Suprapubic skin (tissue), 4 donors: ENCODE results near the gene TMEM60. TPM values are rescaled to one million over a fixed set of nuclear protein-coding genes. Genes with fewer than 3 reads are reported as not detected.

Experiments used
- DNase-seq, 2 donors: peaks; one replicate each; pipeline ENCODE4 v3.0.0-alpha.2; 2019; ENCODE audit warnings: low spot score in 2 of 2
- H3K27ac ChIP-seq: fragments of 200-600 bp; sonication (generic); one replicate; pipeline ENCODE4 v1.5.1; 2019
- H3K27me3 ChIP-seq: fragments of 200-600 bp; sonication (generic); one replicate; pipeline ENCODE4 v1.5.1; 2019
- H3K36me3 ChIP-seq: fragments of 200-600 bp; sonication (generic); one replicate; pipeline ENCODE4 v1.5.1; 2019
- H3K4me1 ChIP-seq: fragments of 200-600 bp; sonication (generic); one replicate; pipeline ENCODE4 v1.5.1; 2019
- H3K4me3 ChIP-seq: fragments of 200-600 bp; sonication (generic); one replicate; pipeline ENCODE4 v1.5.1; 2019; ENCODE audit warnings: mild to moderate bottlenecking
- H3K9me3 ChIP-seq: fragments of 200-600 bp; sonication (generic); one replicate; pipeline ENCODE4 v1.5.1; 2019
- EP300 ChIP-seq: sonication (generic); formaldehyde crosslinking; IDR thresholded peaks from one replicate; pipeline ENCODE4 v1.6.1; 2017; ENCODE audit warnings: antibody characterized with exemption
- POLR2A ChIP-seq, 2 donors: fragments of 450-650 bp; IDR thresholded peaks; one replicate each; pipeline ENCODE4 v1.6.1; 2017; ENCODE audit warnings: antibody characterized with exemption in 2 of 2, mild to moderate bottlenecking in 2 of 2, moderate library complexity in 2 of 2
- POLR2AphosphoS5 ChIP-seq, 3 donors: sonication (generic); formaldehyde crosslinking; IDR thresholded peaks; one replicate each; pipeline ENCODE4 v1.6.1; 2017; ENCODE audit warnings: antibody characterized with exemption in 3 of 3
- WGBS: methylation state at CpG from one replicate; pipeline ENCODE4 v1.1.5; 2018; 5-methylcytosine and 5-hydroxymethylcytosine counted together
- total RNA-seq, 4 donors: library from RNA; depleted of rRNA; stranded (reverse); fragments of >200 nt; gene quantifications; one replicate each; pipeline ENCODE4 v1.1.0, GENCODE V29; 2016
- TF ChIP-seq, protein P1 (sequence below), 2 donors: fragments of 200-600 bp in 1 of 2; fragments of 450-650 bp in 1 of 2; sonication (generic) in 1 of 2; IDR thresholded peaks; one replicate each; pipeline ENCODE4 v1.5.1; 2016 to 2019; ENCODE audit warnings: antibody characterized with exemption in 2 of 2, mild to moderate bottlenecking in 1 of 2, moderate library complexity in 1 of 2

TMEM60 gene
- total RNA-seq, 4 donors from 2014 or later: 8.3 to 13.5 (median 10.8) TPM

DNA sequence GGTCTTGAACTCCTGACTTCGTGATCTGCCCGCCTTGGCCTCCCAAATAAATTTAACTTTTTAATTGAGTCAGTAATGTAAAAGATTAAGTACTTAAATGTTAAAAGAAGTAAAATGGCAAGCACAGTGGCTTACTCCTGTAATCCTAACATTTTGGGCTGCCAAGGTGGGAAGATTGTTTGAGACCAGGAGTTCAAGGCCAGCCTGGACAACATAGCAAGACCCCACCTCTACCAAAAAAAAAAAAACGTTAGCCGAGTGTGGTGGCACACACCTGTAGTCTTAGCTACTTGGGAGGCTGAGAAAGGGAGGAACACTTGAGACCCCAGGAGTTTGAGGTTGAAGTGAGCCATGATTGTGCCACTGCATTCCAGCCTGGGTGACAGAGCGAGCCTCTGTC is 26.4 kb upstream of the TMEM60 start:
- WGBS: 97% methylated on average over 5 of the region's 5 CpGs
- Histone ChIP-seq H3K4me1 (no peaks in the 10 kb centered on the region), H3K4me3 (no peak overlapping the region), H3K36me3 (peaks cover 5% of the 10 kb centered on the region), H3K27ac (no peak overlapping the region), H3K27me3 (no peaks in the 10 kb centered on the region), H3K9me3 (peaks cover 28% of the 10 kb centered on the region)
- DNase-seq: no peak
- TF ChIP-seq, protein P1, sequence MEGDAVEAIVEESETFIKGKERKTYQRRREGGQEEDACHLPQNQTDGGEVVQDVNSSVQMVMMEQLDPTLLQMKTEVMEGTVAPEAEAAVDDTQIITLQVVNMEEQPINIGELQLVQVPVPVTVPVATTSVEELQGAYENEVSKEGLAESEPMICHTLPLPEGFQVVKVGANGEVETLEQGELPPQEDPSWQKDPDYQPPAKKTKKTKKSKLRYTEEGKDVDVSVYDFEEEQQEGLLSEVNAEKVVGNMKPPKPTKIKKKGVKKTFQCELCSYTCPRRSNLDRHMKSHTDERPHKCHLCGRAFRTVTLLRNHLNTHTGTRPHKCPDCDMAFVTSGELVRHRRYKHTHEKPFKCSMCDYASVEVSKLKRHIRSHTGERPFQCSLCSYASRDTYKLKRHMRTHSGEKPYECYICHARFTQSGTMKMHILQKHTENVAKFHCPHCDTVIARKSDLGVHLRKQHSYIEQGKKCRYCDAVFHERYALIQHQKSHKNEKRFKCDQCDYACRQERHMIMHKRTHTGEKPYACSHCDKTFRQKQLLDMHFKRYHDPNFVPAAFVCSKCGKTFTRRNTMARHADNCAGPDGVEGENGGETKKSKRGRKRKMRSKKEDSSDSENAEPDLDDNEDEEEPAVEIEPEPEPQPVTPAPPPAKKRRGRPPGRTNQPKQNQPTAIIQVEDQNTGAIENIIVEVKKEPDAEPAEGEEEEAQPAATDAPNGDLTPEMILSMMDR (IDR thresholded peaks at IDR 0.05): no peak
- no peak for TF ChIP-seq EP300
- no peak for TF ChIP-seq POLR2A (IDR thresholded peaks at IDR 0.05)
- no peak for TF ChIP-seq POLR2AphosphoS5 (IDR thresholded peaks at IDR 0.05)

GRCh38 chr7:77823787-77824186 is 25.6 kb upstream of the TMEM60 start:
- WGBS: 92% methylated on average over 2 of the region's 2 CpGs
- H3K36me3 ChIP-seq: peaks cover 5% of the 10 kb centered on the region
- TF ChIP-seq POLR2AphosphoS5 (IDR thresholded peaks at IDR 0.05): no peak
- no peak for TF ChIP-seq POLR2A (IDR thresholded peaks at IDR 0.05)
- TF ChIP-seq, protein P1 (IDR thresholded peaks at IDR 0.05): no peak
- no peak for TF ChIP-seq EP300
- no peak for DNase-seq
- H3K4me3 ChIP-seq: no peak overlapping the region
- H3K27me3 ChIP-seq: no peaks in the 10 kb centered on the region
- no peaks in the 10 kb centered on the region for H3K4me1 ChIP-seq
- H3K9me3 ChIP-seq: peaks cover 30% of the 10 kb centered on the region
- H3K27ac ChIP-seq: no peak overlapping the region

DNA sequence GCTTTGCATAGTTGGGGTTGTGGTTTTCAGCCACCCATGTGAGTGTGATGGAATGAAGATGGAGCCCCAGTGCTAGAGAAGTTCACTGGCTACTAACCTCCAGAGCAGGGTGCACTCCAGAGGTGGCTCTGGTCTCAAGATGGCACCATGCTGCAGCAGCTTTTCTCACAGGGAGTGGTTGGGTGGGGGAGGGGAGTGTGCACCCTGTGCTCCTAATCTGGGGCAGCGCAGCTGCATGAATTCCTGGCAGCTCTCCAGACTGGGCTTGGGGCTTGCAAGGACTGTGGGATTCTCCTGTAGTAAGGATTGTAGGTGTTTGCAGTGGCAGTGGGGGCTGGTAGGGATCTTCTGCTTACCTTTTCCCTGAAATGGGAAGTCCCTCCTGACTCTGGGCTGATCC is 24.0 kb upstream of the TMEM60 start:
- Histone ChIP-seq H3K9me3 (peaks cover 30% of the 10 kb centered on the region), H3K4me3 (no peak overlapping the region), H3K27me3 (no peaks in the 10 kb centered on the region), H3K36me3 (peaks cover 5% of the 10 kb centered on the region), H3K27ac (no peak overlapping the region), H3K4me1 (no peaks in the 10 kb centered on the region)
- no peak for DNase-seq
- TF ChIP-seq EP300 (no peak), POLR2A (IDR thresholded peaks at IDR 0.05) (no peak), POLR2AphosphoS5 (IDR thresholded peaks at IDR 0.05) (no peak)
- TF ChIP-seq, protein P1 (IDR thresholded peaks at IDR 0.05): no peak
- WGBS: no CpG with 5 or more reads among the region's 1 CpG

GRCh38 chr7:77820967-77821366 is 22.7 kb upstream of the TMEM60 start:
- 100% methylated on average over 2 of the region's 2 CpGs for WGBS
- Histone ChIP-seq H3K27me3 (no peaks in the 10 kb centered on the region), H3K27ac (no peak overlapping the region), H3K36me3 (peaks cover 5% of the 10 kb centered on the region), H3K9me3 (peaks cover 30% of the 10 kb centered on the region), H3K4me1 (no peaks in the 10 kb centered on the region), H3K4me3 (no peak overlapping the region)
- no peak for DNase-seq
- no peak for TF ChIP-seq POLR2A (IDR thresholded peaks at IDR 0.05)
- no peak for TF ChIP-seq POLR2AphosphoS5 (IDR thresholded peaks at IDR 0.05)
- TF ChIP-seq, protein P1 (IDR thresholded peaks at IDR 0.05): no peak
- no peak for TF ChIP-seq EP300

- DNase-seq: no peak
- H3K9me3 ChIP-seq: peaks cover 30% of the 10 kb centered on the region
- no peaks in the 10 kb centered on the region for H3K27me3 ChIP-seq
- TF ChIP-seq, protein P1 (IDR thresholded peaks at IDR 0.05): no peak
- TF ChIP-seq POLR2AphosphoS5 (IDR thresholded peaks at IDR 0.05) (no peak), EP300 (no peak), POLR2A (IDR thresholded peaks at IDR 0.05) (no peak)
- peaks cover 5% of the 10 kb centered on the region for H3K36me3 ChIP-seq
- H3K4me1 ChIP-seq: no peaks in the 10 kb centered on the region
- no peak overlapping the region for H3K27ac ChIP-seq
- no peak overlapping the region for H3K4me3 ChIP-seq
Observed at GRCh38 chr7:77819021-77819420, 20.8 kb upstream of the TMEM60 start.
